ENCODE data around the gene KCTD17.

The KCTD17 gene

GRCh38 chr22:37021710-37022482 lies 29.6 kb upstream of the KCTD17 start:
- no peak for DNase-seq

- no peak for DNase-seq
Observed at GRCh38 chr22:37022483-37023337, 28.8 kb upstream of the KCTD17 start.

GRCh38 chr22:37023743-37024338 lies 27.7 kb upstream of the KCTD17 start:
- no peak for DNase-seq

GRCh38 chr22:37024339-37025157 lies 27.0 kb upstream of the KCTD17 start:
- no peak for DNase-seq

GRCh38 chr22:37025500-37026070 lies 26.0 kb upstream of the KCTD17 start:
- DNase-seq: no peak

- DNase-seq: no peak
Observed at GRCh38 chr22:37026325-37026724, 25.2 kb upstream of the KCTD17 start.

GRCh38 chr22:37027556-37027955 lies 24.0 kb upstream of the KCTD17 start:
- DNase-seq: no peak

- DNase-seq: no peak
Observed at GRCh38 chr22:37028692-37029674, 22.6 kb upstream of the KCTD17 start.

GRCh38 chr22:37030560-37031281 lies 20.8 kb upstream of the KCTD17 start:
- no peak for DNase-seq

- DNase-seq: no peak
Observed at GRCh38 chr22:37032134-37032534, 19.4 kb upstream of the KCTD17 start.

- DNase-seq: no peak
Observed at GRCh38 chr22:37032535-37033460, 18.7 kb upstream of the KCTD17 start.

GRCh38 chr22:37033605-37034430 lies 17.7 kb upstream of the KCTD17 start:
- DNase-seq: no peak

GRCh38 chr22:37036655-37037377 lies 14.7 kb upstream of the KCTD17 start:
- no peak for DNase-seq

- no peak for DNase-seq
Observed at GRCh38 chr22:37037669-37038068, 13.9 kb upstream of the KCTD17 start.

GRCh38 chr22:37039466-37039865 lies 12.1 kb upstream of the KCTD17 start:
- DNase-seq: no peak

- DNase-seq: no peak
Observed at GRCh38 chr22:37043209-37043827, 8.2 kb upstream of the KCTD17 start.
